ENCODE measurements around the gene MIA.
"Not testable (repeated sequence)": the region's sequence is repeated elsewhere in the genome, so short reads cannot be mapped to it uniquely, and the experiment has no call there.

MIA gene

GRCh38 chr19:40781140-40781539 lies 5.8 kb downstream of the MIA start:
- ATAC-seq, result no peak

- no peak for ATAC-seq
These were observed 8.4 kb downstream of the MIA start for GRCh38 chr19:40783711-40784110.

GRCh38 chr19:40784146-40784545 lies 8.8 kb downstream of the MIA start:
- not testable (repeated sequence) for ATAC-seq

GRCh38 chr19:40785526-40785925 lies 10.2 kb downstream of the MIA start:
- ATAC-seq, result no peak

- ATAC-seq, result no peak
These were observed 11.0 kb downstream of the MIA start for GRCh38 chr19:40786060-40787037.

- ATAC-seq, result no peak
These were observed 16.0 kb downstream of the MIA start for GRCh38 chr19:40791349-40791748.

- ATAC-seq, result no peak
These were observed 16.7 kb downstream of the MIA start for GRCh38 chr19:40791996-40792395.

GRCh38 chr19:40797166-40797962 lies 22.0 kb downstream of the MIA start:
- ATAC-seq, result no peak

- peak; percentile 25 to 37 for ATAC-seq
These were observed 22.8 kb downstream of the MIA start for GRCh38 chr19:40797963-40798682.

- peak; percentile 86 to 87 for ATAC-seq
These were observed 23.6 kb downstream of the MIA start, which contains the start of gene EGLN2 for GRCh38 chr19:40798683-40799557. EGLN2 (plus strand) TSS chr19:40799191; CDS start chr19:40800573, 1,382 bp downstream.

GRCh38 chr19:40799558-40800338 lies 24.4 kb downstream of the MIA start:
- ATAC-seq, result no peak

GRCh38 chr19:40800339-40800996 lies 25.1 kb downstream of the MIA start:
- no peak for ATAC-seq

GRCh38 chr19:40800997-40801377 lies 25.7 kb downstream of the MIA start:
- ATAC-seq, result no peak

- ATAC-seq, result no peak
These were observed 26.3 kb downstream of the MIA start for GRCh38 chr19:40801426-40802299.

GRCh38 chr19:40802300-40803169 lies 27.2 kb downstream of the MIA start:
- ATAC-seq, result no peak

GRCh38 chr19:40803170-40803856 lies 28.0 kb downstream of the MIA start:
- no peak for ATAC-seq
